Nephron progenitor cell (in vitro differentiated cells): ENCODE measurements around the gene ACTN4.

ENCODE experiments used
- DNase-seq: peaks from one replicate; pipeline ENCODE4 v3.0.0; 2021
- H3K27ac Mint-ChIP-seq: 2 replicates; pipeline ENCODE4 v1.8.0; 2021; ENCODE audit warnings: mild to moderate bottlenecking, moderate library complexity, mixed read lengths
- H3K27me3 Mint-ChIP-seq: 2 replicates; pipeline ENCODE4 v1.8.0; 2021; ENCODE audit warnings: mild to moderate bottlenecking, low read depth, mixed read lengths; ENCODE audit not compliant: poor library complexity
- H3K36me3 Mint-ChIP-seq: 2 replicates; pipeline ENCODE4 v1.8.0; 2021; ENCODE audit warnings: low read depth, mixed read lengths
- H3K4me1 Mint-ChIP-seq: 2 replicates; pipeline ENCODE4 v1.8.0; 2021; ENCODE audit warnings: mixed read lengths
- H3K4me3 Mint-ChIP-seq: 2 replicates; pipeline ENCODE4 v1.8.0; 2021; ENCODE audit warnings: mild to moderate bottlenecking, moderate library complexity, mixed read lengths
- H3K9me3 Mint-ChIP-seq: 2 replicates; pipeline ENCODE4 v1.8.0; 2021; ENCODE audit warnings: mild to moderate bottlenecking, moderate library complexity, mixed read lengths
- CTCF ChIP-seq: fragments of 200-600 bp; sonication (generic); IDR thresholded peaks from 2 replicates; pipeline ENCODE4 v1.5.0; 2021; ENCODE audit warnings: antibody characterized with exemption

The ACTN4 gene

GRCh38 chr19:38685666-38686529 lies 38.4 kb downstream of the ACTN4 start:
- H3K27ac Mint-ChIP-seq, result peak overlapping the region; percentile 99
- DNase-seq, result no peak
- peaks cover 8% of the 10 kb centered on the region for H3K9me3 Mint-ChIP-seq
- H3K27me3 Mint-ChIP-seq, result no peaks in the 10 kb centered on the region
- peak overlapping the region; percentile 54 for H3K4me3 Mint-ChIP-seq
- H3K4me1 Mint-ChIP-seq, result peaks cover 86% of the 10 kb centered on the region
- peaks cover 49% of the 10 kb centered on the region for H3K36me3 Mint-ChIP-seq
- peak; percentile 30 for TF ChIP-seq CTCF

GRCh38 chr19:38686530-38686888 lies 39.1 kb downstream of the ACTN4 start:
- Mint-ChIP-seq H3K27ac (peak overlapping the region; percentile 99), H3K4me1 (peaks cover 85% of the 10 kb centered on the region), H3K27me3 (no peaks in the 10 kb centered on the region), H3K36me3 (peaks cover 45% of the 10 kb centered on the region), H3K9me3 (peaks cover 8% of the 10 kb centered on the region), H3K4me3 (peak overlapping the region; percentile 25)
- no peak for DNase-seq
- no peak for TF ChIP-seq CTCF

- H3K4me3 Mint-ChIP-seq, result no peak overlapping the region
- H3K27ac Mint-ChIP-seq, result no peak overlapping the region
- peaks cover 32% of the 10 kb centered on the region for H3K36me3 Mint-ChIP-seq
- peaks cover 87% of the 10 kb centered on the region for H3K4me1 Mint-ChIP-seq
- no peak for TF ChIP-seq CTCF
- peaks cover 3% of the 10 kb centered on the region for H3K27me3 Mint-ChIP-seq
- peaks cover 8% of the 10 kb centered on the region for H3K9me3 Mint-ChIP-seq
- DNase-seq, result no peak
Measured at GRCh38 chr19:38687837-38688378, 40.5 kb downstream of the ACTN4 start.

- no peak for TF ChIP-seq CTCF
- no peak overlapping the region for H3K4me3 Mint-ChIP-seq
Measured at GRCh38 chr19:38690146-38690545, 42.7 kb downstream of the ACTN4 start.

GRCh38 chr19:38690832-38691231 lies 43.4 kb downstream of the ACTN4 start:
- H3K27me3 Mint-ChIP-seq, result peaks cover 3% of the 10 kb centered on the region
- TF ChIP-seq CTCF, result no peak
- peaks cover 8% of the 10 kb centered on the region for H3K9me3 Mint-ChIP-seq
- H3K4me1 Mint-ChIP-seq, result peaks cover 87% of the 10 kb centered on the region
- peak overlapping the region; percentile 72 for H3K27ac Mint-ChIP-seq
- DNase-seq, result no peak
- H3K36me3 Mint-ChIP-seq, result peaks cover 31% of the 10 kb centered on the region
- no peak overlapping the region for H3K4me3 Mint-ChIP-seq

More at GRCh38 chr19:38690146-38690545, 42.7 kb downstream of the ACTN4 start:
- Mint-ChIP-seq H3K27ac (peak overlapping the region; percentile 97), H3K27me3 (peaks cover 3% of the 10 kb centered on the region), H3K4me1 (peaks cover 87% of the 10 kb centered on the region), H3K36me3 (peaks cover 31% of the 10 kb centered on the region), H3K9me3 (peaks cover 8% of the 10 kb centered on the region)
- DNase-seq, result no peak
